K562 (cell line): Measurements from ENCODE around the gene WWOX. TPM values are rescaled to one million over a fixed set of nuclear protein-coding genes. Genes with fewer than 3 reads are reported as not detected.

ENCODE experiments used
- ATAC-seq: fragments of 200-7000 bp; cut with Tn5 transposase; 3 replicates; pipeline ENCODE4 v1.9.1; 2020; ENCODE audit warnings: moderate library complexity
- BruUV-seq: library from RNA; stranded (reverse); fragments of 400-500 nt; replicated peaks from 2 replicates; lab custom pipeline; 2021; lab: Mats Ljungman, UMichigan
- CTCF ChIA-PET: fragments of 300-600 bp; formaldehyde crosslinking; extraction: SDS; loops from one replicate; lab custom pipeline; 2021; ENCODE audit warnings: low intra/inter-chr PET ratio; lab: Yijun Ruan, JAX
- POLR2A ChIA-PET: fragments of 300-600, 350-650 bp; sonication (Branson Sonifier 250); formaldehyde crosslinking; extraction: SDS; loops from one replicate; lab custom pipeline; 2021; ENCODE audit warnings: antibody characterized with exemption, inconsistent platforms; lab: Yijun Ruan, JAX
- DNase-seq, 4 experiments: peaks; one replicate each; pipeline versions ENCODE4 v3.0.0 to v3.0.0-alpha.2; 2011 to 2018; ENCODE audit warnings: low spot score in 3 of 4, mixed read lengths in 3 of 4; ENCODE audit errors: extremely low read depth in 1 of 4
- FAIRE-seq: peaks from 2 replicates; lab custom pipeline; 2011; peaks lifted over from hg19 to GRCh38; lab: Jason Lieb, UNC
- H2AFZ ChIP-seq: 2 replicates; pipeline ENCODE4 v1.6.0; 2011; ENCODE audit warnings: low read depth, low read length, control low read depth, inconsistent platforms
- H3K27ac ChIP-seq: fragments of 200-600 bp; 3 replicates; pipeline ENCODE4 v1.8.0; 2011; ENCODE audit warnings: low read depth, mild to moderate bottlenecking, control low read depth, inconsistent platforms, low read length, moderate library complexity, mixed read lengths; ENCODE audit errors: extremely low read depth
- H3K27me3 ChIP-seq, 2 experiments: fragments of 300-600 bp in 1 of 2; 2 replicates in 1 of 2; 3 replicates in 1 of 2; pipeline versions ENCODE4 v1.6.0 to v1.8.0; 2011; ENCODE audit warnings: inconsistent platforms in 2 of 2, low read length in 2 of 2, mild to moderate bottlenecking in 1 of 2, mixed read lengths in 1 of 2, moderate library complexity in 1 of 2; ENCODE audit not compliant: control insufficient read depth in 2 of 2, insufficient read depth in 2 of 2
- H3K36me3 ChIP-seq: fragments of 300-600 bp; 3 replicates; pipeline ENCODE4 v1.8.0; 2011; ENCODE audit warnings: mild to moderate bottlenecking, low read length, inconsistent platforms; ENCODE audit not compliant: control insufficient read depth, insufficient read depth
- H3K4me1 ChIP-seq, 2 experiments: fragments of 200-600 bp in 1 of 2; replicated peaks in 1 of 2; 2 replicates in 1 of 2; 3 replicates in 1 of 2; pipeline versions ENCODE4 v1.5.1 to v1.8.0; 2011; ENCODE audit warnings: inconsistent platforms in 2 of 2, low read length in 2 of 2, mild to moderate bottlenecking in 1 of 2, mixed read lengths in 1 of 2, moderate library complexity in 1 of 2; ENCODE audit not compliant: control insufficient read depth in 2 of 2, insufficient read depth in 2 of 2
- H3K4me2 ChIP-seq: 2 replicates; pipeline ENCODE4 v1.6.1; 2011; ENCODE audit warnings: low read length, control low read depth, inconsistent platforms, mixed read lengths; ENCODE audit not compliant: insufficient read depth
- H3K4me3 ChIP-seq: fragments of 200-600 bp; sonication (generic), shearing (Covaris generic); 2 replicates; pipeline ENCODE4 v1.5.1; 2016; ENCODE audit warnings: control low read depth, inconsistent platforms
- H3K79me2 ChIP-seq: fragments of 200-600 bp; 3 replicates; pipeline ENCODE4 v1.8.0; 2011; ENCODE audit warnings: low read length, inconsistent platforms; ENCODE audit not compliant: control insufficient read depth, insufficient read depth
- H3K9ac ChIP-seq, 2 experiments: 2 replicates each; pipeline versions ENCODE4 v1.6.0 to v1.6.1; 2011; ENCODE audit warnings: low read depth in 2 of 2, low read length in 2 of 2, control low read depth in 1 of 2, inconsistent platforms in 1 of 2, mild to moderate bottlenecking in 1 of 2, mixed read lengths in 1 of 2; ENCODE audit not compliant: insufficient read depth in 1 of 2
- H3K9me1 ChIP-seq: one replicate; pipeline ENCODE4 v1.6.0; 2011; ENCODE audit warnings: inconsistent platforms, mild to moderate bottlenecking, low read length, moderate library complexity; ENCODE audit not compliant: control insufficient read depth, insufficient read depth
- H3K9me3 ChIP-seq: replicated peaks from 2 replicates; pipeline ENCODE4 v1.5.1; 2011; ENCODE audit warnings: low read depth, low read length, inconsistent platforms; ENCODE audit not compliant: control insufficient read depth, insufficient read depth
- H4K20me1 ChIP-seq: replicated peaks from 2 replicates; pipeline ENCODE4 v1.6.1; 2011; ENCODE audit warnings: low read length, inconsistent platforms, mixed read lengths; ENCODE audit not compliant: control insufficient read depth, insufficient read depth
- GABPB1 ChIP-seq: sonication (generic); formaldehyde crosslinking; IDR thresholded peaks from 2 replicates; pipeline ENCODE4 v1.8.0; 2022; ENCODE audit warnings: mild to moderate bottlenecking, missing genetic modification reagents
- IRF2 ChIP-seq: sonication (generic); formaldehyde crosslinking; IDR thresholded peaks from 2 replicates; pipeline ENCODE4 v1.8.1; 2022; ENCODE audit warnings: mild to moderate bottlenecking, missing genetic modification reagents
- KLF16 ChIP-seq: IDR thresholded peaks from 2 replicates; pipeline ENCODE4 v1.6.1; 2016; ENCODE audit warnings: antibody characterized with exemption
- MAZ ChIP-seq, 2 experiments: fragments of 450-650 bp in 1 of 2; sonication (generic) in 1 of 2; formaldehyde crosslinking; IDR thresholded peaks in 1 of 2; conservative IDR thresholded peaks in 1 of 2; 2 replicates each; pipeline versions ENCODE4 v1.4.0 to v1.5.0; 2020; ENCODE audit warnings: mild to moderate bottlenecking in 1 of 2, missing genetic modification reagents in 1 of 2
- PHF20 ChIP-seq: fragments of 450-650 bp; IDR thresholded peaks from 2 replicates; pipeline ENCODE4 v1.6.1; 2018; ENCODE audit not compliant: partially characterized antibody
- RCOR1 ChIP-seq, 2 experiments: IDR thresholded peaks; 2 replicates each; pipeline ENCODE4 v1.6.1; 2012; ENCODE audit warnings: low read depth in 2 of 2, low read length in 2 of 2, borderline replicate concordance in 1 of 2, improper control_type of control experiment in 1 of 2
- SNIP1 ChIP-seq: fragments of 450-650 bp; IDR thresholded peaks from 2 replicates; pipeline ENCODE4 v1.7.1; 2017; ENCODE audit warnings: low read depth, mild to moderate bottlenecking
- WGBS: fragments of 100-300 bp; shearing (Covaris generic); methylation state at CpG from one replicate; pipeline ENCODE4 v1.1.6; 2016; ENCODE audit warnings: low coverage, mixed read lengths; ENCODE audit not compliant: insufficient coverage; ENCODE audit errors: missing lambda C conversion rate; 5-methylcytosine and 5-hydroxymethylcytosine counted together
- in situ Hi-C: fragments of 300-500 bp; cut with MboI; formaldehyde crosslinking; loops from 4 replicates; pipeline ENCODE4 v1.15.0; 2018; ENCODE audit warnings: inconsistent platforms, mixed read lengths
- intact Hi-C: fragments of 100-400 bp; cut with micrococcal nuclease; formaldehyde crosslinking; loops from 2 replicates; pipeline ENCODE4 v1.14.2; 2022
- polyA plus RNA-seq, 8 experiments: library from polyadenylated mRNA; depleted of rRNA in 4 of 8; stranded (reverse) in 5 of 8; unstranded in 3 of 8; fragments of >200 nt; fragmentation: Nextera tagmentation in 2 of 8; fragmentation: Illumina TruSeq in 1 of 8; extraction: Ambion mirVana in 2 of 8; extraction: Trizol in 1 of 8; gene quantifications; 2 replicates each; pipeline versions ENCODE4 v1.2.1 to v1.2.3, GENCODE V29; 2011 to 2014; ENCODE audit warnings: inconsistent platforms in 1 of 8, missing spikeins in 1 of 8
- total RNA-seq, 7 experiments: library from RNA; depleted of rRNA in 6 of 7; stranded (reverse); fragments of >200 nt in 6 of 7; fragmentation: Illumina TruSeq in 2 of 7; extraction: Trizol in 2 of 7; gene quantifications; 2 replicates each; pipeline versions ENCODE4 v1.2.1 to v1.2.3, GENCODE V29; 2011 to 2021; ENCODE audit warnings: low replicate concordance in 1 of 7

The WWOX gene
- total and polyA plus RNA-seq, 9 of the 15 experiments (the other 6 are each of a cell fraction or from before 2014, with no cell fraction given): 1.6 to 22.7 (median 8.1) TPM

- CTCF ChIA-PET: no interaction called here
- no peaks in the 10 kb centered on the region for H3K4me1 ChIP-seq
- H4K20me1 ChIP-seq: no peaks in the 10 kb centered on the region
- intact Hi-C loops (no loop called here), in situ Hi-C loops (no loop called here)
- H3K79me2 ChIP-seq: no peaks in the 10 kb centered on the region
- no peaks in the 10 kb centered on the region for H3K36me3 ChIP-seq
- FAIRE-seq (no peak), DNase-seq (no peak), ATAC-seq (no peak)
- H3K9me3 ChIP-seq: no peaks in the 10 kb centered on the region; the same call in 1 of the 2 replicates
- 0% methylated on average over 3 of the region's 3 CpGs for WGBS
- TF ChIP-seq GABPB1 (CRISPR knock-in tag) (no peak), MAZ (CRISPR knock-in tag; conservative IDR thresholded peaks at IDR 0.05 in 1 of 2, IDR thresholded peaks at IDR 0.05 in 1 of 2) (no peak)
- POLR2A ChIA-PET: interaction anchor here (0.6 kb wide), 2 partner anchors 287 to 1792 kb away, joined by 3 read pairs; no protein-coding TSS in a partner anchor
- no peak overlapping the region for H3K4me3 ChIP-seq
- no peak overlapping the region for H2AFZ ChIP-seq
- no peak overlapping the region for H3K27ac ChIP-seq
- peaks cover 5 to 11% of the 10 kb centered on the region in 2 experiments; a peak in 3 of 5 replicates for H3K27me3 ChIP-seq
- no peak overlapping the region for H3K4me2 ChIP-seq
- no peaks in the 10 kb centered on the region for H3K9me1 ChIP-seq
- no TSS peak for BruUV-seq
- no peak overlapping the region for H3K9ac ChIP-seq
Measured at GRCh38 chr16:79181419-79181818, 1082.0 kb downstream of the WWOX start.

GRCh38 chr16:79182616-79183015, 1083.2 kb downstream of the WWOX start:
- no peak overlapping the region for H3K9ac ChIP-seq

More at GRCh38 chr16:79182616-79183015, 1083.2 kb downstream of the WWOX start:
- H3K9me3 ChIP-seq: no peaks in the 10 kb centered on the region; the same call in 1 of the 2 replicates
- H3K4me1 ChIP-seq: no peaks in the 10 kb centered on the region
- in situ Hi-C loops: no loop called here
- no peaks in the 10 kb centered on the region for H4K20me1 ChIP-seq
- no peak for ATAC-seq
- H3K27me3 ChIP-seq: peaks cover 5 to 16% of the 10 kb centered on the region in 2 experiments; a peak in 3 of 5 replicates
- BruUV-seq: no TSS peak
- POLR2A ChIA-PET: no interaction called here
- H3K9me1 ChIP-seq: no peaks in the 10 kb centered on the region
- no peaks in the 10 kb centered on the region for H3K36me3 ChIP-seq
- DNase-seq: no peak
- no peak for FAIRE-seq
- no peak overlapping the region for H3K4me2 ChIP-seq
- no peak overlapping the region for H2AFZ ChIP-seq
- no peak overlapping the region for H3K27ac ChIP-seq
- H3K4me3 ChIP-seq: no peak overlapping the region
- TF ChIP-seq KLF16: no peak
- no peak for TF ChIP-seq IRF2 (CRISPR knock-in tag)
- TF ChIP-seq PHF20: no peak
- TF ChIP-seq SNIP1: no peak
- no peak for TF ChIP-seq RCOR1 (IDR thresholded peaks at IDR 0.05; ENCODE audit: borderline replicate concordance in 1 of 2, low read depth in 2 of 2, low read length in 2 of 2)
- TF ChIP-seq, all 486 proteins: peak for 0
- H3K79me2 ChIP-seq: no peaks in the 10 kb centered on the region
- intact Hi-C loops: no loop called here
- CTCF ChIA-PET: no interaction called here
- WGBS: 3% methylated on average over 6 of the region's 6 CpGs
